Left lobe of liver (tissue), 2 donors: ENCODE data around the gene P2RY11. TPM values are rescaled to one million over a fixed set of nuclear protein-coding genes. Genes with fewer than 3 reads are reported as not detected.

ENCODE experiments used
- ATAC-seq: fragments of 200-7000 bp; cut with Tn5 transposase; one replicate; pipeline ENCODE4 v1.9.1; 2020; ENCODE audit warnings: mild to moderate bottlenecking, moderate library complexity
- DNase-seq: peaks from one replicate; pipeline ENCODE4 v3.0.0-alpha.2; 2020; ENCODE audit warnings: low spot score
- total RNA-seq: library from RNA; stranded (reverse); gene quantifications from one replicate; pipeline ENCODE4 v1.2.1, GENCODE V29; 2021
- donor health status: DM: no; HTN: no; CAD: no; lungs with moderate emphysema.
- donor health status: DM: no; HTN: yes; CAD: no.

Gene P2RY11
- total RNA-seq, 1 donor from 2014 or later = 6.6 TPM

DNA sequence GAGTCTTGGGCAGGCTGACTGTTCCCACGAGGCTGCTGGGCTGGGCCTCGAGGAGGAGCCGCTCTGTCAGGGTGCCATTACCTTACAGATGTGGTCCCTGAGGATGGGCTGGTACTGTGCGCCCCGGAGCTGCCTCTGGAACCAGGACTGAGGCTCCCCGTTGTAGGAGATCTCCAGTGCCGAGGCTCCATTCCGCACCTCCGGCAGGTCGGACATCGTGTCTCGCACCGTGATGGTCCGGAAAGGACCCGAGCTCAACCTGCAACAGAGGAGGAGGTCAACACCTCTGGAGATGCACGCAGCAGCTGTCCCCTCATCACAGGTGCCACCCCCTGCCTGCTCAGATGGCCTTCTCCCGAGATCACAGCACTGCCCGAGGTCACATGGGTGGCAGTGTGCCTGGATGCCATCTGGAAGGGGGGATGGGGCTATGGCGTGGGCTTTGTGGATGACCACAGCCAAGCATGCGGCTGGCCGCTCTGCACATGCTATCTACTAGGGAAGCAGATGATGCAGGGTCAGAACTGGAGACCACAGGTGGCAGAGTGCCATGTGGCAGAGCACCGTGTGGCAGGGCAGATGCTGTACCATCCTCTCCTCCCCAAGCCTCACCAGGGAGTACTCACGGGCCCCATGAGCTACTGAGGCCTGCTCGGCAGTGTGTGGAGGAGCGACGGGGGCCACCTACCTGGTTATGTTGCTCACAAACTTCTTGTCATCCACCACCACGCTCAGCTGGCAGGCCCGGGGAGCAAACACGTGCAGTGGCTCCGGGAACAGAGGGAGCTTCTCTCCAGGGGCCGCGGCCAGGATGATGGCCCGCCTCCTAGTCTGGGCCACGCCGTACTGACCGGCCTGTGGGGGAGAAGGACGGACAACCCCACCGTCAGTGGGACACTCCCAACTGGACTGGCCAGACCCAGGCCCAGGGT is 26.5 kb downstream of the P2RY11 start:
- DNase-seq (no peak), ATAC-seq (no peak)

DNA sequence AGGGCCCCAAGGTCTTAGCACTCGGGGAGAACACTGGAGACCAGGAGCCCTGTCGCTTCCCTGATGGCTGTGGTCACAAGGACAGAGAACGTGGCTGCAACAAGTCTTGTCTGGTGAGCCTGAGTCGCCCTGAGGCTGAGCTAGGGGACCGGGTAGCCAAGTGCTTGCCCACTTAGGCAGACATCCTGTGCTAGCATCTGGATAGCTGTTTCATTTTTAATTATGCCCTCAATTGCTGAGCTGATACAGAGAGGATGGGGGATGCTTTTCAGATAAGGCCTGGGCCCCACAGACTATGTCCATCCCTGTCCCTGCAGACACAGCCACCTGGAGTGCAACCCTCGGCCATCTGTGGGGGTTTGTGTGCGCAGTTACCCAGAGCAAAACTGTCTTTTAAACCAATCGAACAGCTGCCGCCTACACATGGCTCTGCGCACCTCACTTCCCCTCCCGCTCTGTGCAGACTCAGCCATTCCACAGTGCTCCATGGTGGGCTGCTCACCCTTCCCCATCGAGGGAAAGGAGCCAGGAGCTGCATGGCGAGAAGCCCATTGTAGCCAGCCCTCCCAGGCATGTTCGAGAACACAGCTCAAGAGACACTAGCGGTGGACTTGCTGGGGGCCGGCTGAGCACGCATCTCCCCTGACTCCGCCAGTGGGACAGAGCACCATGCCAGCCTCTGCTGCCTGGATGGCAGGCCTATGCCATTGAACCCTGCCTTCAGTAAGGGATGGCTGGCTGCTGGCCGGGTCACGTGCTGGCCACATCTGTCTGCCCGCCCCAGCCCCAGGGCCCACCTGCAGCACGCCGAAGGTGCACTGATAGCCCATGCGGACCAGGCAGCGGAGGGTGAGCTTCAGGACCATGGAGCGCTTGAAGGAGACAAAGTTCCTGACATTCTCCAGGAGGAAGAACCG is 27.6 kb downstream of the P2RY11 start:
- no peak for ATAC-seq
- no peak for DNase-seq

DNA sequence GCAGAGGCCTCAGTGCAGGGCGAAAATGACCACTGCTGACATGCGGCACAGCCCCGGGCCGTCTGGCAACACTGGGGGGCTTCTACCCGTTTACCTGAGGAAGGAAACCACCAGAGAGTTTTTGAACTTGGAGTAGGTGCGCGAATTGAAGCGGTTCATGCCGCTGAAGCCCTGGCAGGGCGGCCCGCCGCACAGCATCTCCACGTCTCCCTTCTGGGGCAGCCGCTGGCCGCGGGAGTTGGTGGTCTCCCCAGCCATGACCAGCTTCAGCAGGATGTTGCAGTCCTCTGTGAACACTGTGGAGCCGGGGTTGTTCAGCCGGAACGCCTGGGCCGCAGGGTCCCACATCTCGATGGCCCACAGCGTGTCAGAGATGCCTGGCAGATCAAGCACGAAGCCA is 28.5 kb downstream of the P2RY11 start:
- ATAC-seq (no peak), DNase-seq (no peak)

DNA sequence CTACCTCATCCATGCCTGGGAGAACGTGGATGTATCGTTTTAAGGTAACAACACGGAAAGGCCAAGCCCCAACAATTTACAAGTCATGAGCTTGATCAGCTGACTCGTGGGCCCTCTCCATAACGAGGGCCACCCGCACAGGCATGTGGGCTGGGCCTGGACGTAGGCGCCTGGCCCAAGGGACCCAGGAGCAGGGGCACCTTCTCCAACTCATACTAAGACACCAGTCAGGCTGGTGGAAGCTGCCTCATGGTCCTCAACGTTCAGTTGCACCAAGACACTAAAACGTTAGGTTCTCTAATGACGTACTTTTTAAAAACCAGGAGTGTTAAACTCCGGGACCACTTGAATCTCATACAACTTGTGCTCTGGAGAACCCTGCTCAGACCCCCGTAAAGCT is 30.0 kb downstream of the P2RY11 start:
- ATAC-seq = no peak
- DNase-seq = no peak

DNA sequence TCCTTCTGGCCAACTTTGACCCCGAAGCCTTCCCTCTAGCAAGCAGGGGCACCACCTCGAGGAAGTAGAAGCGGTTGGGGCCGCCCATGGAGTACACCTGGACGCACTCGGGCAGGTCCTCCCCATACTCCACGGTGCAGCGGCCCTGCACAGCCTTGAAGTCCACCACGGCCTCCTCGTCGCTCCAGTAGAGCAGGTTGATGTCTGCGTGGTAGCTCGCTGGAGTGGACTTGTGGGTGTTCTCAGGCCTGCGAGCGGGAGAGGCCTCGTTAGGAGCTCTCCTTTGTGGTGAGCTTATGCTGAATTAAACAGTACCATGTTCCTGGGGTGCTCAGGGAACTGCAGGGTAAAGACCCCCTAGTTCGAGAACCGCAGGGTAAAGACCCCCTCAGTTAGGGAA is 30.5 kb downstream of the P2RY11 start:
- ATAC-seq = no peak
- DNase-seq = no peak

DNA sequence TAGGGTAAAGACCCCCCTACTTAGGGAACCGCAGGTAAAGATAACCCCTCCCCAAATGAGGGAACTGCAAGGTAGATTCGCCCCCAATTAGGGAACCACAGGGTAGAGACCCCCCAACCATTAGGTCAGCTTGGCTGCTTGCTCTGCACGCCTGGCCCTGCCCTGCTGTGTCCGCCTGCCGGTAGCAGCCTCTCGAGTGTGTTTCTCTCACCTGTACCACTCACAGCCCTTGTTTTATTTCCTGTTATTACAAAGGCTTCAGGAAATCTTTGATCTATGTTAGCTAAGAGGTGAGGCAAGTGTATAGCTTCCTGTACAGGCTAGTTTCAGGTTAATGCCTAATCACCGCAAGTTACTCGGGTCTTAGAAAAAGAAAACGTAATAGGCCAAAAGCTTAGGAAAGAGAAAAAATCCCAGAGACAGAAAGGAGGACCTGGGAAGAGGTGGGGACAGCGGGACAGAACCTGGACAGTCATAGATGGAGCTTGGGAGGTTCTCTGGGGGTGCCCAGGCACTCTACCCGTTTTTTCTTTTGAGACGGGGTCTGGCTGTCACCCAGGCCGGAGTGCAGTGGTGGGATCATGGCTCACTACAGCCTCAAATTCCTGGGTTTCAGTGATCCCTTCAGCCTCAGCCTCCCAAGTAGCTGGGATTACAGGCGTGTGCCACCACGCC is 31.3 kb downstream of the P2RY11 start:
- ATAC-seq (no peak), DNase-seq (no peak)

DNA sequence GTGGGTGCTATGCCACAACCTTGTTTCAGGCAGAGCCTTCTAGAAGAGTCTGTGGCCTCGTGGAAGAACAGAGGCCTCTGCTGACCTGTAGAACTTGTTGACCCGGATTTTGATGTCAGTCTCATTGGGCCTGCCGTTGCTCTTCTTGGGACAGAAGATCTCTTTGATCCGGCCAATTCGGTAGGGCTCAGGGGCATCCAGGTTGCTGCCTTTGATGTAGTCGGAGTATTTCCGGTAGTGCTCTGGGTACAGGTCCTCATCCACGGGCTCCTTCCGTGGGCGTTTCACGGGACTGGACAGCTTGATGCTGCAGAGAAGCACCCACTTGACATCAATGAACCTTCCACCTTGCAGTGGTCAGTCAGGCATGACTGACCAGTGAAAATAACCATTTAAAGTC is 32.2 kb downstream of the P2RY11 start:
- ATAC-seq (no peak), DNase-seq (no peak)

DNA sequence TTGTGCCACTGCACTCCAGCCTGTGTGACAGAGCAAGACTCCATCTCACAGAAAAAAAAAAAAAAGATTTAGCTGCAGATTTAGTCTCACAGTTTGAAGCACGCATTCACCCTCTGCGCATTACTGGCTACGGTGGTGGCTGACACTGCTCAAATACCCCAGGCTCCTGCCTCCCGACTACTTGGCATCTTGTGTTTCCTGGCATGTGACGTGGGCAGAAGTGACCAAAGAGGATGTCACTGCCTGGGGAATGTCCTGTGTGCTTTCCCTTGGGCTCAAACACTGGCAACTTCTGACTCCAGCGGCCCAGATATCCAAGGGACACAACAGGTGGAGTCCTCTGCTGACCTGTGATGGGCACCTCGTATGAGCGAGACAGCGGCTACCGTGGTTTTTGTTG is 32.9 kb downstream of the P2RY11 start:
- DNase-seq (no peak), ATAC-seq (no peak)

DNA sequence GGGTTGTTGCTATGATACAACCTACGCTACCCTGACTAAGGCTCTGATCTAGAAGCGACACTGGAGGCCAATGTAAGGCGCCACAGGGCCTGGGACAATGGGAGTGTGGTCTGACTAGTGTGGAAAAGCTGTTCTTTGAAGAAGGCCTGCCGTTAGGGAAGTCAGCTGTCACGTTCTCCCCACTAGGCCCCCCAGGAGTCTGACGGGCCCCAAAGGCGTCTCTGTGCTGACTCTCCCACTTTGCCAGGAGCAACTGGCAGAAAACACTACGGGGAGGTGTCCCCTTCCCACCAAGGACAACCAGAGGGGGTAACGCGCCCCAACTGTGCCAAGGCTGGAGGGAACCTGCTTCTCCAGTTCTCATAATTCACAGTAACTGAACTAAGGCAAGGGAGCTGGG is 33.5 kb downstream of the P2RY11 start:
- ATAC-seq = no peak
- DNase-seq = no peak

DNA sequence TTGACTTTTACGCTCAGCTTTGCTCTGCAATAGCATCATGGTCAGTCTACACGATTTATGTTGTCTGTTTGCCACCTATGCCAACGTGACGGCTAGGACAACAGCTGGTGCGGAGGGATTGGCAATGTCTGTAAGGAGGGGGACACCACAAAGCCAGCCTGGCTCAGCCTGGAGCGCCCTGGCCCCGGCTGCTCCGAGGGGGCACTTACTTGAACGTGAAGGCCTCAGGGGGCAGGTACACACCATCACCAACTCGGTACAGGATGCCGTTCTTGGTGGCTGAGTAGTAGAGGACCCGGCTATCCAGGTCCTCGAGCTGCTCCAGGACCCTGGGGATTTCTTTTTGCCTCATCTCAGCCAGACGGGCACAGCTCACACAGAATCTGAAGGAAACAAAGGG is 34.6 kb downstream of the P2RY11 start:
- no peak for ATAC-seq
- DNase-seq = no peak

DNA sequence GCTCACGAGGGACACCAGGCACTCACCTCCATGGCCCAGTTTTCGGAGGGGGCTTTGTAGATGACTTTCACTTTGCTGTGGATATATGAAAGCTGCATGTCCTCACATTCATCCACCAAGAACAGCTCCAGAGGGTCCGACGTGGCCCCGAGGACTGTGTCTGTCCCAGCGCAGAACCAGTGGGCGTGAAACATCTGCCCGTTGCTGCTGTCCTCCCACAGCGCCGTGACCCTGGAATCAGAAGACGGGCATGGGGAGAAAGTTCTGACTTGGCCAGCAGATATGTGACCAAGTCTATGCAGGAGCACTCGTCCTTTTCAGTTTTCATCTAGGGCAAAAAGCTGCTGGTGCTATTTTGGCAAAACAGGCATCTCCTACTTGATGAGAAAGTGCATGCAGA is 37.9 kb downstream of the P2RY11 start:
- ATAC-seq (no peak), DNase-seq (no peak)

DNA sequence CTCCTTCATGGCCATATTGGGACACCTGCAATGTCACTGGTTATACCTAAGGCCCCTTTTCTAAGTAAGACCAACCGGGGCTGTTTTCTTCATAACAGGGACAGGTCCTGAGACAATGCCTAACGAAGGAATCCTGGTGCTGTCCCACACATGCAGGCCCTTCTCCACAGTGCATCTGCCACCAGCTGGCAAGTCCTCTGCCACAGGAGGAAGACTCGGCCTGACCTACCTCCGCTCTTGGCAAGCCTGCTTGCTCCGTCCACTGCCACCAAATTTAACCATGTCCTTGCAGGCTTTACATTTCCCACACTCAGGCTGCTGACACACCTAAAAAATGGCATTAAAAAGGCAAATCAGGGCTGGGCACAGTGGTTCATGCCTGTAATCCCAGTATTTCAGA is 40.0 kb downstream of the P2RY11 start:
- DNase-seq (no peak), ATAC-seq (no peak)

DNA sequence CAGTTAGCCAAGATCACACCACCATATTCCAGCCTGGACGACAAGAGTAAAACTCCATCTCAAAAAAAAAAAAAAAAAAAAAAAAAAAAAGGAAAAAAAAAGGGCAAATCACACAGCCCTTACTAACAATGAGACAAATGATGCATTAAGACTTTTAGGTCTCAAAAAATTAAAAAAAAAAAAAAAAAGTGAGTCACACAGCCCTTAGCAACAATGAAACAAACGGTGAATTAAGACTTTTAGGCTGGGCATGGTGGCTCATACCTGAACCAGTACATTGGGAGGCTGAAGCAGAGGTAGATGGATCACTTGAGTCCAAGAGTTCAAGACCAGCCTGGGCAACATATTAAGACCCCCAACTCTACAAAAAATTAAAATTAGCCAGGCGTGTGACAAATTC is 40.6 kb downstream of the P2RY11 start:
- no peak for ATAC-seq
- DNase-seq = no peak

DNA sequence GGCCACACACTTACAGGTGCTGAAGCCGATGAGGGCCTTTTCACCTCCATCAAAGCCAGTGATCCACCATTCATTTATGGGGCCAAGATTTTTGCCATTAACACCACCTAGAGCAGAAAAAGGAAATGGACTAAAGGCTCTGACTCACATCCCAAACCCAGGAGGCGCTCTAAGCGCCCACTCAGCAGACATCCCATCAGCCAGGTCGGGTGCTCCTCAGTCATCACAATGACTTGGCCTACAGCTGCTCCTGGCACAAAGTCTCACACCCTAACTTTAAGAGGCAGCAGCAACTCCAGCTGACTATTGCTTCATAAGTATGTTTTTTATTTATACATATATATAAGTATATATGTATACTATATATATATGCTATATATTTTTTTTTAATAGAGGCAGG is 44.3 kb downstream of the P2RY11 start:
- no peak for DNase-seq
- no peak for ATAC-seq

DNA sequence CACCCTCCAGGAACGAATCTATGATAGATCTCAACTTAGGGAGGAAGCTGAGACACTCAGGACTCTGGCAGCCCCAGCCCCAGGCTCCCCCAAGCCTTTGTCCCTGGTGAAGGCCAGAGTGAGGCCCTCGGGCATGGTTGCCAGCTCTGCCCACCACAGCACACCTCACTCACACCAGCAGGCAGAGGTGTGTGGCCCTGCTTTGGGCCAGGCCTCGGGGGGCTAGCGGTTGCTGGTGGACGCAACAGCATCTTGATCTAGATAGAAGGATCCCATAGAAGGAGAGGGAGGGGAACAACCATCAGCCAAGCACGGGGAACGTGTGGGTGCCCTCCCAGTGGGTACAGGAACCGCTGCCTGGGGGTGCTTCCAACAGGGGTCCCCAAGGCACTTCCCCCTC is 46.6 kb downstream of the P2RY11 start:
- DNase-seq (no peak), ATAC-seq (no peak)

DNA sequence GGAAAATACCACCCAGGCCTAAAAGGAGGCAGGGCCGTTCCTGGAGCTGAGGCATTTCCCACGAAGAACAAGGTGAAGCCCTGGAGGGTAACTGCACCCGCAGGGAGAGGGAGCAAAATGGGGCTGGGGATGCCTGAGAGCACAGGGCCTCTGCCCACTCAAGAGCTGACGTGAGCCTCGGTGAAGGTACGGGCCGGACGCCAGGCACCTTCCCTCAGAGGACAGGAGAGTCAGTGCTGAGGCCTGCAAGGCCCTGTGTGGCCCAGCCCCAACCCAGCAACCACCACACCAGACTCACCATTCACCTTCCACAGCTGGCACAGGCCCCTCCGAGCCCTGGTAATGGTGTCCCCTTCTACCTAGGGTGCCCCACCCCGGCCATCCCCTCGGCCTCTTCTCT is 47.0 kb downstream of the P2RY11 start:
- DNase-seq (no peak), ATAC-seq (no peak)

DNA sequence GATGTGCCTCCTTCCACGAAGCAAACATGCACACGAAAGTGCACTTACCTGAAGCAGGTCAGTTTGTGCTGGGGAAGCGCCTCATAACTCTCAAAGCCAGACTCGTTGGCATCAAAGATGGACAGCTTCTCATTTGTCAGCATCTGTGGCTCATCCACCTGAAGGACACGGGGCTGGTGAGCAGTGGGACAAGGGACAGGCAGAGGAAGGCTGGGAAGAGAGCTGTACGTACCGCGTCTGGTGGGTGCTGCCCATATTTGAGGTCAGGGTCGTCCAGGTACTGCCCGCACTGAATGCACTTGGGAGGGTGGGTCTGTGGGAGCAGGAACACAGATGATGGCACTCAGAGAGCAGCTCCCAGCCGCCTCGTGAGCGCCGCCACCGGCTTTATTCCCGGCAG is 48.1 kb downstream of the P2RY11 start:
- DNase-seq = no peak
- no peak for ATAC-seq

DNA sequence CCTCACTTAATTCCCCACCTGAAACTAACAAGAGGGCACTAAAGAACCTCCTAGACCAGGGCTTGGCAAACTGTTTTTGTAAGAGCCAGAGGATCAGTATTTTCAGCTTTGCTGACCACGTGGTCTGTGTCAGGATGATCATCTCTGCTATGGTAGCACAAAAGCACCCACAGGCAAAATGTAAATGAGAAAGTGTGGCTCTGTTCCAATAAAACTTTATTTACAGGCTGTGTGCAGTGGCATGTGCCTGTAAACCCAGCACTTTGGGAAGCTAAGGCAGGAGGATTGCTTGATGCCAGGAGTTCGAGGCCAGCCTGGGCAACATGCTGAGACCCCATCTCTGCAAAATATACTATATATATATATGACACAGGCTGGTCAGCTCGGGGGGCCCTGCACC is 52.0 kb downstream of the P2RY11 start:
- DNase-seq (no peak), ATAC-seq (no peak)
